ENCODE measurements around the gene ATP6V1B1. TPM values are rescaled to one million over a fixed set of nuclear protein-coding genes. Genes with fewer than 3 reads are reported as not detected.

Gene ATP6V1B1
- total RNA-seq, 2 experiments from 2014 or later, result not detected

DNA sequence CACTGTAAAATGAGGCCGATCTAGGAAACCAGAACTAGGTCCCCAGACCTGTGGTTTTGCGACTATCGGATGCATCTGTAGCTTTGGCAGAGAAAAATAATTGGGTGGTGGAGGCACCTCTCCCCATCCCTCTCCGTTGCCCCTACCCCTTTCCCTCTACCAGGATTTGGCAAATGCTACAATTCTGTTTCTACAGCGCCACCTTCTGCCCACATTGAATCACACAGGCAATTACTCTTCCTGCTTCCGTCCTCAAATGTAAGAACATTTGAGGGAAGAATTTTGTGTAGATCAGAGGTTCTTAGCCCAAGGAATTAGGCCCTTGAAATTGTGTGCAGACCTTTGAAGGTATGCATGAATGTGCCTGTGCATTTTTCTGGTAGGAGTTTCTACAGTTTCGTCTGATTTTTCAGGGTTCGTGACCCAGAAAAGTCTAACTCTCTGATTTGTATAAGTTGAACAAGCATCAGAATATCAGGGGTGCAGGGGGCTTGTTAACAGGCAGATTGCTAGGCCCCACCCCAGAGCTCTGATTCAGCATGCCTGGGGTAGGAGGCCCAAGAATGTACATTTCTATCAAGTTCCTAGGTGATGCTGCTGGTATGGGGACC lies 11.2 kb downstream of the ATP6V1B1 start:
- peak; percentile 40 for ATAC-seq (ENCODE audit: poor library complexity)

DNA sequence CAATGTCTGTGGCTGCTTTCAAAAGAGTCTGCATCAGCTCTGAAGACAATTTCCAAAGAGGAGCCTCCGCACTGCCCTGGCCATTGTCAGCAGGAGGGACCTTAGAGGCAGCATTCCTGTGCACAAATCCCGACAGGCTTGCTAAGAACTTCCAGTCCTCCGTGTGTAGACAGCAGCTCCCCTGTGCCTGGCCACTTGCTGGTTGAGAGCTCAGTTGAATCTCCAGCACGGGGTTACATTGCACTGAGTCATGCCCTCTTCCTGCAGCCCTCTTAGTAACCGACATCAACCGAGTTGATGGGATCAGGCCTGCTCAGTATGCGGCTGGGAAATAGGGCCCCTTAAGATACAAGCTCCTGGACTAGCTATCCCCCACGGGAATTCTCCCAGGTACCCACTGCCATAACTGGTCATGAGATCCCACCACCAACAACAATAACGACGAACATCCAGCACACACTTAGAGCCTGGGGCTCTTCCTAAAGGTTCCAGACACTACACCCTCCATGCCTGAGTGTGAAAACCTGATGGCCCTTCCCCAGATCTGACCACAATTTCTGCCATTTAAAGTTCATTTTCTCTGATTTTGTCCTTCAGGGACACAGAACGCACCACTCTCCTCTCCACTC lies 12.0 kb downstream of the ATP6V1B1 start:
- Histone ChIP-seq H3K36me3 (ENCODE audit: insufficient read depth, low read length) (no peaks in the 10 kb centered on the region), H3K4me3 (ENCODE audit: low read length) (no peak overlapping the region), H3K4me1 (ENCODE audit: insufficient read depth, low read length) (peaks cover 13% of the 10 kb centered on the region), H3K9me3 (ENCODE audit: control insufficient read depth in 1 of 2, insufficient read depth in 1 of 2, low read length in 2 of 2) (no peaks in the 10 kb centered on the region), H3K27me3 (ENCODE audit: control insufficient read depth in 1 of 2, insufficient read depth in 2 of 2, low read length in 2 of 2) (peaks cover 2 to 3% of the 10 kb centered on the region in 2 experiments), H3K27ac (ENCODE audit: low read depth in 1 of 2, low read length in 2 of 2) (no peak overlapping the region)
- no peak for ATAC-seq (ENCODE audit: poor library complexity)
- TF ChIP-seq, protein P1, sequence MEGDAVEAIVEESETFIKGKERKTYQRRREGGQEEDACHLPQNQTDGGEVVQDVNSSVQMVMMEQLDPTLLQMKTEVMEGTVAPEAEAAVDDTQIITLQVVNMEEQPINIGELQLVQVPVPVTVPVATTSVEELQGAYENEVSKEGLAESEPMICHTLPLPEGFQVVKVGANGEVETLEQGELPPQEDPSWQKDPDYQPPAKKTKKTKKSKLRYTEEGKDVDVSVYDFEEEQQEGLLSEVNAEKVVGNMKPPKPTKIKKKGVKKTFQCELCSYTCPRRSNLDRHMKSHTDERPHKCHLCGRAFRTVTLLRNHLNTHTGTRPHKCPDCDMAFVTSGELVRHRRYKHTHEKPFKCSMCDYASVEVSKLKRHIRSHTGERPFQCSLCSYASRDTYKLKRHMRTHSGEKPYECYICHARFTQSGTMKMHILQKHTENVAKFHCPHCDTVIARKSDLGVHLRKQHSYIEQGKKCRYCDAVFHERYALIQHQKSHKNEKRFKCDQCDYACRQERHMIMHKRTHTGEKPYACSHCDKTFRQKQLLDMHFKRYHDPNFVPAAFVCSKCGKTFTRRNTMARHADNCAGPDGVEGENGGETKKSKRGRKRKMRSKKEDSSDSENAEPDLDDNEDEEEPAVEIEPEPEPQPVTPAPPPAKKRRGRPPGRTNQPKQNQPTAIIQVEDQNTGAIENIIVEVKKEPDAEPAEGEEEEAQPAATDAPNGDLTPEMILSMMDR (IDR thresholded peaks at IDR 0.05), result no peak
- ChIA-PET POLR2A (interaction anchor here (0.5 to 1.1 kb wide), 2 partner anchors 13 to 17 kb away, joined by 3 to 4 read pairs; no protein-coding TSS in a partner anchor), CTCF (interaction anchor here (1.0 to 1.7 kb wide), 17 partner anchors 9 to 643 kb away, joined by 3 to 8 read pairs (median 4); partner anchors contain the start of gene NAGK)
- peak in 1 of 14 experiments; percentile 15 for DNase-seq
- Mint-ChIP-seq H3K4me3 (no peak overlapping the region), H3K36me3 (ENCODE audit: low read depth) (no peaks in the 10 kb centered on the region), H3K9me3 (no peaks in the 10 kb centered on the region), H3K27me3 (peaks cover 22% of the 10 kb centered on the region), H3K4me1 (ENCODE audit: low read depth) (peaks cover 12% of the 10 kb centered on the region), H3K27ac (no peak overlapping the region)
- intact Hi-C loops (cut with DNase I, micrococcal nuclease), result loop anchor here (1.0 to 2.0 kb wide), 8 partner anchors 76 to 643 kb away; no protein-coding TSS in a partner anchor

More for the DNA sequence above, 11.2 kb downstream of the ATP6V1B1 start:
- H3K9me3 ChIP-seq (ENCODE audit: control insufficient read depth in 1 of 2, insufficient read depth in 1 of 2, low read length in 2 of 2), result no peaks in the 10 kb centered on the region
- H3K4me1 ChIP-seq (ENCODE audit: insufficient read depth, low read length), result peaks cover 13% of the 10 kb centered on the region
- Mint-ChIP-seq H3K36me3 (ENCODE audit: low read depth) (no peaks in the 10 kb centered on the region), H3K27ac (no peak overlapping the region), H3K4me3 (no peak overlapping the region), H3K4me1 (ENCODE audit: low read depth) (peaks cover 12% of the 10 kb centered on the region), H3K9me3 (no peaks in the 10 kb centered on the region), H3K27me3 (peaks cover 22% of the 10 kb centered on the region)
- POLR2A ChIA-PET, result no interaction called here
- peak; percentile 21 to 78 (median 40) for DNase-seq
- no peaks in the 10 kb centered on the region for H3K36me3 ChIP-seq (ENCODE audit: insufficient read depth, low read length)
- H3K27me3 ChIP-seq (ENCODE audit: control insufficient read depth in 1 of 2, insufficient read depth in 2 of 2, low read length in 2 of 2), result peaks cover 2 to 3% of the 10 kb centered on the region in 2 experiments
- H3K4me3 ChIP-seq (ENCODE audit: low read length), result no peak overlapping the region
- intact Hi-C loops (cut with DNase I, micrococcal nuclease), result loop anchor here (1.0 to 2.0 kb wide), 7 partner anchors 76 to 640 kb away; no protein-coding TSS in a partner anchor
- TF ChIP-seq, protein P1 (IDR thresholded peaks at IDR 0.05), result peak; percentile 78
- CTCF ChIA-PET, result interaction anchor here (1.0 to 1.7 kb wide), 3 partner anchors 27 to 73 kb away, joined by 3 to 7 read pairs (median 3); no protein-coding TSS in a partner anchor
- H3K27ac ChIP-seq (ENCODE audit: low read depth in 1 of 2, low read length in 2 of 2), result no peak overlapping the region

DNA sequence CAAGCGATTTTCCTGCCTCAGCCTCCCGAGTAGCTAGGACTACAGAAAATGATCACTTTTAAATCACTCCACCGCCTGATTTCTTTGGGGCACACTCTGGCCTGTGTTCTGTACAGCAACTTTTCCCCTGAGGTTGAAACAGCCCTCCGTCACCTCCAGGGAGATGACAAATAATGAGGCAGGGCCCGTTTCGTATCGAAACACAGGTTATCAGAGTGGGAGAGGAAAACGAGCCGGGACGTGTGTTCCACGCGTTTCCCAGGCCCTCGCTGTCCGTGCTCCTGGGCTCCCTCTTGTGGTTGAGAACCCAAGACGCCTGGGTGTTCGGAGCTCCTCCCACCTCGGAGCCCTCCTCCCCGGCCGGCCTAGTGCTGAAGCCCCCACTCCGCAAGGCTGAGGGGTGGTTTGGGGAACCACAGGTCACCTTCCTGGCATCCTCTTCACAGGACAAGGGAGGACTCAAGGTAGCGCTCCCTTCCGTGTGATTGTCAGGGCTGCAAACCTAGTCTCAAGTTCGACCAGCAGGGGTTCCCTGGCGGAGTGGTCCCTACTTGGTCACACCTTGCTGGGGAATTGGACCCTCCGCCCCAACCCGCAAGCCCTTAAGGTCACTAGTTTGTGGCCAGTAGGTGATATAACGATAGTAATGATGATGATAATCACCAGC lies 12.8 kb downstream of the ATP6V1B1 start:
- Histone ChIP-seq H3K4me3 (ENCODE audit: low read length) (peak overlapping the region; percentile 3), H3K36me3 (ENCODE audit: insufficient read depth, low read length) (no peaks in the 10 kb centered on the region), H3K27me3 (ENCODE audit: control insufficient read depth in 1 of 2, insufficient read depth in 2 of 2, low read length in 2 of 2) (peaks cover 2 to 3% of the 10 kb centered on the region in 2 experiments), H3K9me3 (ENCODE audit: control insufficient read depth in 1 of 2, insufficient read depth in 1 of 2, low read length in 2 of 2) (no peaks in the 10 kb centered on the region), H3K27ac (ENCODE audit: low read depth in 1 of 2, low read length in 2 of 2) (no peak overlapping the region), H3K4me1 (ENCODE audit: insufficient read depth, low read length) (peaks cover 13% of the 10 kb centered on the region)
- TF ChIP-seq, protein P1 (IDR thresholded peaks at IDR 0.05), result peak; percentile 95
- ATAC-seq (ENCODE audit: poor library complexity) (peak; percentile 95), DNase-seq (peak; percentile 62 to 87 (median 70))
- Mint-ChIP-seq H3K4me1 (ENCODE audit: low read depth) (peaks cover 12% of the 10 kb centered on the region), H3K27ac (no peak overlapping the region), H3K27me3 (peaks cover 22% of the 10 kb centered on the region), H3K36me3 (ENCODE audit: low read depth) (no peaks in the 10 kb centered on the region), H3K4me3 (peak overlapping the region; percentile 79), H3K9me3 (no peaks in the 10 kb centered on the region)
- ChIA-PET CTCF (interaction anchor here (0.6 to 1.7 kb wide), 27 partner anchors 10 to 650 kb away, joined by 3 to 8 read pairs (median 3); partner anchors contain the start of genes NAGK, TEX261 and ZNF638), POLR2A (interaction anchor here (0.5 to 1.1 kb wide), 2 partner anchors 12 to 16 kb away, joined by 3 to 4 read pairs; no protein-coding TSS in a partner anchor)
- intact Hi-C loops (cut with DNase I, micrococcal nuclease), result loop anchor here in 1 of 2 experiments (2.0 kb wide), 1 partner anchor 644 kb away; no protein-coding TSS in a partner anchor

Data from CD4-positive, alpha-beta T cell (primary cell).